HG03565 (cell line): Measurements from ENCODE around the gene RNF112.

Source experiments
- ATAC-seq: cut with Tn5 transposase; IDR thresholded peaks from one replicate; pipeline ENCODE4 v1.9.1; 2021; ENCODE audit warnings: mild to moderate bottlenecking, moderate library complexity; ENCODE audit not compliant: unreplicated experiment

The RNF112 gene

GRCh38 chr17:19387921-19388521 lies 23.0 kb upstream of the RNF112 start:
- ATAC-seq, result no peak

- ATAC-seq, result no peak
These were observed 21.9 kb upstream of the RNF112 start for GRCh38 chr17:19388791-19389785.

- no peak for ATAC-seq
These were observed 20.1 kb upstream of the RNF112 start for GRCh38 chr17:19390951-19391350.

GRCh38 chr17:19391432-19391831 lies 19.6 kb upstream of the RNF112 start:
- no peak for ATAC-seq

- ATAC-seq, result no peak
These were observed 18.7 kb upstream of the RNF112 start for GRCh38 chr17:19392303-19392702.

GRCh38 chr17:19397556-19398041 lies 13.4 kb upstream of the RNF112 start:
- no peak for ATAC-seq

- no peak for ATAC-seq
These were observed 12.5 kb upstream of the RNF112 start for GRCh38 chr17:19398301-19399181.

- no peak for ATAC-seq
These were observed 11.1 kb upstream of the RNF112 start for GRCh38 chr17:19399750-19400450.

- ATAC-seq, result no peak
These were observed 9.6 kb upstream of the RNF112 start for GRCh38 chr17:19401321-19402010.

- ATAC-seq, result no peak
These were observed 8.9 kb upstream of the RNF112 start for GRCh38 chr17:19402171-19402570.

GRCh38 chr17:19403021-19403420 lies 8.0 kb upstream of the RNF112 start:
- ATAC-seq, result no peak

- no peak for ATAC-seq
These were observed 6.8 kb upstream of the RNF112 start for GRCh38 chr17:19404264-19404663.

GRCh38 chr17:19405114-19405513 lies 5.9 kb upstream of the RNF112 start:
- no peak for ATAC-seq

GRCh38 chr17:19407601-19408345 lies 3.3 kb upstream of the RNF112 start:
- no peak for ATAC-seq

- ATAC-seq, result no peak
These were observed 2.7 kb upstream of the RNF112 start for GRCh38 chr17:19408346-19408710.

GRCh38 chr17:19409066-19409465 lies 2.0 kb upstream of the RNF112 start:
- no peak for ATAC-seq

- ATAC-seq, result no peak
These were observed 1.5 kb upstream of the RNF112 start for GRCh38 chr17:19409509-19409908.

- ATAC-seq, result no peak
These were observed 941 bp upstream of the RNF112 start for GRCh38 chr17:19410091-19410490.

- ATAC-seq, result no peak
These were observed 599 bp downstream of the RNF112 start for GRCh38 chr17:19411631-19412030.
